GM11168 (cell line): ENCODE measurements around the gene ZXDA.

Experiments
- in situ Hi-C: fragments of 300-500 bp; cut with MboI; formaldehyde crosslinking; loops from one replicate; pipeline ENCODE4 v1.12.0; 2022; ENCODE audit warnings: low sequenced_read_pairs; ENCODE audit not compliant: unreplicated experiment

ZXDA gene, protein sequence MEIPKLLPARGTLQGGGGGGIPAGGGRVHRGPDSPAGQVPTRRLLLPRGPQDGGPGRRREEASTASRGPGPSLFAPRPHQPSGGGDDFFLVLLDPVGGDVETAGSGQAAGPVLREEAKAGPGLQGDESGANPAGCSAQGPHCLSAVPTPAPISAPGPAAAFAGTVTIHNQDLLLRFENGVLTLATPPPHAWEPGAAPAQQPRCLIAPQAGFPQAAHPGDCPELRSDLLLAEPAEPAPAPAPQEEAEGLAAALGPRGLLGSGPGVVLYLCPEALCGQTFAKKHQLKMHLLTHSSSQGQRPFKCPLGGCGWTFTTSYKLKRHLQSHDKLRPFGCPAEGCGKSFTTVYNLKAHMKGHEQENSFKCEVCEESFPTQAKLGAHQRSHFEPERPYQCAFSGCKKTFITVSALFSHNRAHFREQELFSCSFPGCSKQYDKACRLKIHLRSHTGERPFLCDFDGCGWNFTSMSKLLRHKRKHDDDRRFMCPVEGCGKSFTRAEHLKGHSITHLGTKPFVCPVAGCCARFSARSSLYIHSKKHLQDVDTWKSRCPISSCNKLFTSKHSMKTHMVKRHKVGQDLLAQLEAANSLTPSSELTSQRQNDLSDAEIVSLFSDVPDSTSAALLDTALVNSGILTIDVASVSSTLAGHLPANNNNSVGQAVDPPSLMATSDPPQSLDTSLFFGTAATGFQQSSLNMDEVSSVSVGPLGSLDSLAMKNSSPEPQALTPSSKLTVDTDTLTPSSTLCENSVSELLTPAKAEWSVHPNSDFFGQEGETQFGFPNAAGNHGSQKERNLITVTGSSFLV

DNA sequence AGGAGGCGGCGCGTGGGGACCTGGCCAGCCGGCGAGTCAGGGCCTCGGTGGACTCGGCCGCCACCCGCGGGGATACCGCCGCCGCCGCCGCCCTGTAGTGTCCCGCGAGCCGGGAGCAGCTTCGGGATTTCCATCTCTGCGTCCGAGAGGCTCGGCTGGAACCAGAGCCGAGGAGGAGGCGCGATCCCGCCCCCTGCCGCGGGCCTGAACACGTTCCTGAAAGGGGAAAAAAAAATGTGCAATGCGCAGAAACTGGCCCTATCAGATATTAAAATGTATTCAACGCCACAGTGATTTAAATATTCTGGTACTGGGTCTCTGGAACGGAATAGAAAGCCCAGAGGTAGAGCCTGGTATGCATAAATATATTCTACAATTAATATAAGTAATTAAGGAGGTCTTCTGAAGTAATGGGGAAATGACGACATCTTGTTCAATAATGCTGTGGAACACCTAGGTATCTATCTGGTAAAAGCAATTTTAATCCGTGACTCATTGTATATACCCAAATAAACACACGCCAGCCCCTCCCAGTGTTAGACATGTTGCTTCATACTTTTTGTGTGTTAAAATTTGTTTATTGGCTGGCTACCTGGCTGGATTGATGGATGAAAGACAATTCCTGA lies at the start of gene ZXDA:
TSS of gene ZXDA (minus strand) at position 172 of the 626 bp plus-strand sequence. CDS start at position 134, 38 bp downstream.
- in situ Hi-C loops = loop anchor here (10.0 to 25.0 kb wide), 3 partner anchors 76 to 1098 kb away; partner anchors contain the start of gene ZXDB

DNA sequence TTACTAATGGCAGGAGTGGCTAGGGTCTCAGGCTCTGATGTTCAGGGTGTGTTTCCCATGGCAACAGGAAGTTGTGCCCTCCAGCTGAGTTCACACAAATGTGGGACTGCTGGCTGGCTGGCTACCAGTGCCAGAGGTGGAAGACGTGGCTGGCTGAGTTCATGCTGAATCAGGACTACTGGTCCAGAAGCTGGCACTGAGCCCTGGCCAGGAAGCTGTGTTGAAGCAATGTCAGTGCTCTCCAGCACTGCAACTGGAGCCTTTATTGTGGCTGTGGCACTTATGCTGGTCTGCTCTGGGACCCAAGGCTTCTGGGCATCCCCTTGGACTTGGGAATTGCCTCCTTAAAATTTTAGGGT lies 42.0 kb upstream of the ZXDA start:
- in situ Hi-C loops = no loop called here

DNA sequence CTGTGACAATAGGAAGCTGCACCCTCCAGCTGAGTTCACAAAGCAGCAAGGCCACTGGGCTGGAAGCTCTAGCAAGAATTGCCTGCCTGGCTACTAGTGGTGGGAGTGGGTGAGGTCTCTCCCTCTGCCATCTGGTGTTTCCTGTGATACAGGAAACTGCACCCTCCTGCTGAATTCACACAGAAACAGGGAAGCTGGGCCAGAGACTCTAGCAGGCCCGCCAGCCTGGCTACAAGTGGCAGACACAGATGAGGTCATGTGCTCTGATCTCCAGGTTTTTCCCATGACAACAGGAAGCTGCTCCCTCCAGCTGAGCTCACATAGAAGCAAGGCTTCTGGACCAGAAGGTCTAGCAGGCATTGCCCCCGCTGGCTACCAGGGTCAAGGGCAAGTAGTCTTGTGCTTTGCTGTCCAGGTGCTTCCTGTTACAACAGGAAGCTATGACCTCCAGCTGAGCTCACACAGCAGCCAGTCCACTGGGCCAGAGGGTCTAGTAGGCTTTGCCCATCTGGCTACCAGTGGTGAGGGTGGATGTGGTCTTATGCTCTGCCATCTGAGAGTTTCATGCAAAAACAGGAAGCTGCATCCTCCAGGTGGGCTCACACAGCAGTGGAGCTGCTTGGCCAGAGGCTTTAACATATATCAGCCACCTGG lies 41.5 kb upstream of the ZXDA start:
- in situ Hi-C loops = no loop called here

DNA sequence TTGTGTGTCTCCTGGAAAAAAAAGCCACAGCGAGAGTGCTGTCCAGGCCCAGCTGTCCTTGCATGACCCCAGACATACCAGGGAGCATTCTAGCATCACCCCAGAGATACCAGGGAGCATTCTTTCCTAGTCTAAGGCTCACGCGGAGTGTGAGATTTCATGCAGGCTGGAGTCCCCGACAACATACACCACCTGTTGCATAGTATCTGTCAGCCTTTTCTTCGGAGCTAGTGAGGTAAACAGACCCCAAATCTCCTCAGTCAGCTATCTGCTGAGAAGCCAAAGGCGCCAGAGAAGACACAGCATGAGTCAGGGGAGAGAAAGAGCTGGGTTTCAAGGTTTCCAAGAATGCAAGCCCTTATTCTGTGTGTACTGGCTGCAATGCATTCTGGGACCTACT lies 23.1 kb upstream of the ZXDA start:
- in situ Hi-C loops = no loop called here

DNA sequence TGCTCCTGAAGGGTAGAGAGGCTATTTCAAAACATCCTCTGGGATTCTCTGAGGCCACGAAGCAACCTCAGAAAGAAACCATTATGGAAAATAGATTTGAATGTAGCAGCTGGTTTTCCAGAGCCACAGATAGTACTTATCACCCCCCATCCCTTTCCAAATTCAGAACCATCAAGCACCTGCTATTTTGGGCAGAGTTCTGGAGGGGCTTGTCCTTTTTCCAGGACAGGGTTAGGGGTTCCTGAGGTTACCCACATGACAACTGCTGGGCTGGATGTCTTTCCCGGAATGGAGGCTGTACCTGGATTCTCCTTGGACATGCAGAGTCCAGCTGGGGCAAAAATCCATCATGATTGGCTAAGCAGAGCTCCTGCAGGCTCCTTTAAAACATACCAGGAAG lies 22.0 kb upstream of the ZXDA start:
- in situ Hi-C loops = no loop called here

DNA sequence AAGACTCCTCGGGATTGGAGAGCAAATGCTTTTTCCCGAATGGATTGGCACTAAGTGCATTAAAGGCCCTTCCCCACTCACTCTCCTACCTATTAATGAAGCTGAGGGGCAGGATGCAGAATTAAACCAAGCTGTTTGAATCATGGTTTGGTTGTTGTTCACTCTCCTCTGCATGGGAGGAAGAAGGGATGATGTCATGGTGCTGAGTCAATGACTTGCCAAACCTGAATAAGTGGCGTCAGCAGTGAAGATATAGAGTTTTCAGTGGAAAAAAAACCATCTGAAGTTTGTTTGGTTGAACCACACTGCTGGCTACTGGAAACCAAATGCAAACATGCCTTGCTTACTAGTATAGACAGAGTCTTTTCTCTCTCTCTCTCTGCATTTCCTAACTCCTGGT lies 19.8 kb upstream of the ZXDA start:
- in situ Hi-C loops = no loop called here

DNA sequence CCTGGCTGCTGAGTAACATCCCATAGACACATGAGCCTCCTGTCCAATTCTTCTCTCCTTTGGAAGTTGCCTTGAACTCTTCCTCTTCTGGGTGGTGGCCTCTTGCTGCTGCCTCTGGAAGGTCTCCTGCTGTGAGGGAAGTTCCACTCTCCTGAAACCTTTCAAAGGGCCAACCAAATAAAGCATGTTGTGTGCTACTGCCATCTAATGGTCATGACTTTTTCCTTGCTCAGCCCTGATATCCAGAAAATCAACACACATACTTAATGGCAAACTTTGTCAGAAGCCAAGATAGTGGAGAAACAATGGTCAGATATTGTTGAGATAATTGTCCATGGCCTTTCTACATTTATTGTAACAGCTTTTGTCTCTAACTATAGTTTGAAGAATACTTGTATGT lies 19.1 kb upstream of the ZXDA start:
- in situ Hi-C loops = no loop called here

DNA sequence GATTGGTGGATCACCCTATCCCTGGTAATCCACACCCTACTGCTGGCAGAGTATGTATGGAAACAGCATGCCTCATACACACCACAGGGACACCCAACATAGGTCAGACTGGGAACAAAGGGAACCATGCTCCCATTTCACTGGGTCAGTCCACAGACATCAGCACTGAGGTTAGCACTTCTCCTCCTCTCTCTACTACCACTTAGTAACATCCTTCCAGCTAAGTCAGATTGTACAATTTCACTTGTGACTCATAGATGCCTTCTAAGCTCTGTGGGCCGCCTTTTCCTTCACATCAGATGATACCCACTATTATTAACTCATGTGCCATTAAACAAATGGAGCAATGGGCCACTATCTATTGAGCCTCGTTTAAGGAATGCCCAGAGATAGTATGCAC lies 15.5 kb upstream of the ZXDA start:
- in situ Hi-C loops = no loop called here

DNA sequence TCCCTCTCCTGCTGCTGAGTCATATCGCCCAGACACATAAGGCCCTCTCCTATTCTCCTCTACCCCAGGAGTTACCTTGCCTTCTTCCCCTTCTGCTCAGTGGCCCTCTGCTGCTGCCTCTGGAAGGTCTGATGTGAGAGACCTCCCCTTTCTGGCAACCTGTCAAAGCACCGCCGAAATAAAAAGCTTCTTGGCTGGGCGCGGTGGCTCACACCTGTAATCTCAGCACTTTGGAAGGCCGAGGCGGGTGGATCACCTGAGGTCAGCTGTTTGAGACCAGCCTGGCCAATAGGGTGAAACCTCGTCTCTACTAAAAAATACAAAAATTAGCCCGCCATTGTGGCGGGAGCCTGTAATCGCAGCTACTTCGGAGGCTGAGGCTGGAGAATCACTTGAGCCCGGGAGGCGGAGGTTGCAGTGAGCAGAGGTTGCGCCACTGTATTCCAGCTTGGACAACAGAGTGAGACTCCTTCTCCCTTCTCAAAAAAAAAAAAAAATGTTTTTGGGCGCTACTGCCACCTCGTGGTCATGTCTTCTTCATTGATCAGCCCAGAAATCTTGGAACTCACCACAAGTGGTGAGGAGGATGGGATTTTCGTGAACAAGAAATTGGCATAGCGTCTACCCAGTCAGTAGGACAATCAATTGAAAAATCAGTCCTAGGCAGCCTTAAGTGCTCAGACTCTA lies 8.6 kb upstream of the ZXDA start:
- in situ Hi-C loops = loop anchor here (10.0 to 25.0 kb wide), 3 partner anchors 84 to 1107 kb away; partner anchors contain the start of gene ZXDB

DNA sequence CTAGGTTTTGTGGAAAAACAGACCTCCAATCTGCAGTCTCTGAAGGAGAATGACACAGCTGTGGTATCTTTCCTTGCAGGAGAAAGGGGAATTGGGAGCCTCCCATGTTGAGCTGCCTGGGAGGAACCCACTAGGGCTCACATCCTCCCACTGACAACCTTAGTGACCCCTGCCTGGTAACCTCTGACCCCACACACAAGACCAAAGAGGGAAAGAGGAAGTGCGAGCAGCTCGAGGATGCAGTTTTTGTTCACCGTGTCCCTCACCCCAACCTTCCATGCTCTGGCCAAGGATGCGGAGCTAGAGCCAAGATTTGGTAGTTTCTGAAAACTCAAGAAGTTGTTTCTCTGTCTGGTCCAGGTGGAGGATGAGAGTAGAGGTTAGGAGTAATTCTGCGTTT lies 5.4 kb upstream of the ZXDA start:
- in situ Hi-C loops = loop anchor here (10.0 to 25.0 kb wide), 3 partner anchors 81 to 1103 kb away; partner anchors contain the start of gene ZXDB

DNA sequence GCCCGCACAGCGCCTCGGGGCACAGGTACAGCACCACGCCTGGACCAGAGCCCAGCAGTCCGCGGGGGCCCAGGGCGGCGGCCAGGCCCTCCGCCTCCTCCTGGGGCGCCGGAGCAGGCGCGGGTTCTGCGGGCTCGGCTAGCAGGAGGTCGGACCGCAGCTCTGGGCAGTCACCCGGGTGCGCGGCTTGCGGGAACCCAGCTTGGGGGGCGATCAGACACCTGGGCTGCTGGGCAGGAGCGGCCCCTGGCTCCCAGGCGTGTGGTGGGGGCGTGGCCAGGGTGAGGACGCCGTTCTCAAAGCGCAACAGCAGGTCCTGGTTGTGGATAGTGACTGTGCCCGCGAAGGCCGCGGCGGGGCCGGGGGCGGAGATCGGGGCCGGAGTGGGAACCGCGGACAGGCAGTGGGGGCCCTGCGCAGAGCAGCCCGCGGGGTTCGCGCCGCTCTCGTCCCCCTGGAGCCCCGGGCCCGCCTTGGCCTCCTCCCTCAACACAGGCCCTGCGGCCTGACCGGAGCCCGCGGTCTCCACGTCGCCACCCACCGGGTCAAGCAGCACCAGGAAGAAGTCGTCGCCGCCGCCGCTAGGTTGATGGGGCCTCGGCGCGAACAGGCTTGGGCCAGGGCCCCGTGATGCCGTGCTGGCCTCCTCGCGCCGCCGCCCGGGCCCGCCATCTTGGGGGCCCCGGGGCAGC lies 517 bp downstream of the ZXDA start:
- in situ Hi-C loops = loop anchor here (10.0 to 25.0 kb wide), 3 partner anchors 75 to 1097 kb away; partner anchors contain the start of gene ZXDB

DNA sequence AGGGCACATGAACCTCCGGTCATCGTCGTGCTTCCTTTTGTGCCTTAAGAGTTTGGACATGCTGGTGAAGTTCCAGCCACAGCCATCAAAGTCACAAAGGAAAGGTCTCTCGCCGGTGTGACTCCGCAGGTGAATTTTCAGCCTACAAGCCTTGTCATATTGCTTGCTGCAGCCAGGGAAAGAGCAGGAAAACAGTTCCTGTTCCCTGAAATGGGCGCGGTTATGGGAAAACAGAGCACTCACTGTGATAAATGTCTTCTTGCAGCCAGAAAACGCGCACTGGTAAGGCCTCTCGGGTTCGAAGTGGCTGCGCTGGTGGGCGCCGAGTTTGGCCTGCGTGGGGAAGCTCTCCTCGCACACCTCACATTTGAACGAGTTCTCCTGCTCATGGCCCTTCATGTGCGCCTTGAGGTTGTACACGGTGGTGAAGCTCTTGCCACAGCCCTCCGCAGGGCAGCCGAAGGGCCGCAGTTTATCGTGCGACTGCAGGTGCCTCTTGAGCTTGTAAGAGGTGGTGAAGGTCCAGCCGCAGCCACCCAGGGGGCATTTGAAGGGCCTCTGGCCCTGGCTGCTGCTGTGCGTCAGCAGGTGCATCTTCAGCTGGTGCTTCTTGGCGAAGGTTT lies 1.2 kb downstream of the ZXDA start:
- in situ Hi-C loops = loop anchor here (25.0 kb wide), 2 partner anchors 322 to 1097 kb away; partner anchors contain the start of gene ZXDB

DNA sequence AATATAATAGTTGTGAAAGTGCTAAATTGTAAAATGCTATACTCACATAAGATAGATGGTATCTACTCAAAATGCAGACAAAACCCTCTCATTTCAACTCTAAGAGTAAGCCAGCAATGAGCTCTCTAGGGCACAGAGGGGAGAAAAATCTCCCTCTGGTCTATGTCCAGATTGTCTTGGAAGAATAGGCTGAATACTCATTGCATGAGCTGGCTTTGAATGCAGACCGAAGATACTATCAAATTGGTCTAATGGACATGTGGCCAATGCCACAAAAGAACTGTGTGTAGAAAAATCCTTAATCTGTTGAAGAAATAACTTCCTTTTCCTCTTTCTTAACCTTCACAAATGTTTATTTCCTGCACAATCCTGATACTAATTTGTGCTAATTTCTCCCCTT lies 3.5 kb downstream of the ZXDA start:
- in situ Hi-C loops = loop anchor here (25.0 kb wide), 2 partner anchors 319 to 1094 kb away; partner anchors contain the start of gene ZXDB

DNA sequence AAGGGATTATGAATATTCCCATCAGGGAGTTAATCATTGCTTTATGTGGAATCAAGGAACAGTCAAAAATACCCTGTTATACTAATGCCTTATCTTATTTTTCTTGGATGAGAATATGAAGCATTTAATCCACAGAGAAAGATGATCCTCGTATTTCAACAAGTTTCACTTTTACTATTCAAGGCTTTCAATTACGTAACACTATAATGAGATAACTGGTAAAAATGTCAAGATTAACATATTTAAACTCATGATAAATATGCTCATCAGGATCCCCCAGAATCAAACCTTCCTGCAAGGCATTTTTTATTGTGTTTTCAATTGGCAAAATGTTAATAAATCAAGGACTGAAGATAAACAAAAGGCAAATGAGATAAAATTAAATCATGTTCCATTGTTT lies 5.1 kb downstream of the ZXDA start:
- in situ Hi-C loops = loop anchor here (25.0 kb wide), 2 partner anchors 318 to 1093 kb away; partner anchors contain the start of gene ZXDB

DNA sequence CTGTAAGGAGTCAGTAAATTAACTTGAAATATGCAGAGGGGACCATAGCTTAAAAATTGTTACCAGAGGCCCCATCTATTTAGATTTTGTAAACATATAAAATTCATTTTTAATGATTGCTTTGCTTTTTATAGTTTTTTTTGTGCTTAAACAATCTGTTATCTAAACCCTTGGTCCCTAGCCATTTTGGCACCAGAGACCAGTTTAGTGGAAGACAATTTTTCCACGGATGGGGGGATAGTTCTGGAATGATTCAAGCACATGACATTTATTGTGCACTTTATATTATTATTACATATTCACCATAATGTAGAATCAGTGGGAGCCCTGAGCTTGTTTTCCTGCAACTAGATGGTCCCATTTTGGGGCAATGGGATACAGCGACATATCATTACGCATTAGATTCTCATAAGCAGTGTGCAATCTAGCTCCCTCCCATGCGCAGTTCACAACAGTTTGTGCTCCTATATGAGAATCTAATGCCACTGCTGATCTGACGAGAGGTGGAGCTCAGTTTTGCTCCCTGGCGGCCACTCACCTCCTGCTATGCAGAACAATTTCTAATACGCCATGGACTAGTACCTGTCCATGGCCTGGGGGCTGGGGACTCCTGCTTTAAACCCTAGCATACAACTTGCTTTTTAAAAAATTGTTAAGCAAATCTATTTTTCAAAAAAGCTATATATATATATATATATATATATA lies 5.9 kb downstream of the ZXDA start:
- in situ Hi-C loops = loop anchor here (25.0 kb wide), 2 partner anchors 317 to 1092 kb away; partner anchors contain the start of gene ZXDB

DNA sequence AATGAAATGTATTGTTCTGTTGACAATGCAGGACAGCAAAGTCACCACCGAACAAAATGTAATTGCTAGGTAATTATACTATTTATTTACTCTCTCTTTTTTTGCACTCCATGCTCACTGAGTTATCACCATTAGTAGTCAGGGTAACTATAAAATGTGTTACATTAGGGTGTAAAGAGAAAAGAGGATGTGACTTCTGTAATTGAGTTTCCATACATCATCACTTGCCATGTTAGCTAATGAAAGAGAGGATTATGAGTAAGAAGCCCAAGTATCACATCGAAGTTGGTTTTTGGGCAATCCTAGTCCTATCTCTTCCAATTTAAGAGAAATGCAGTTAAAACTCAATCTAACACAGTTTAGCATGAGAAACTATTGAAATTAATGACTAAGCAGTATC lies 7.6 kb downstream of the ZXDA start:
- in situ Hi-C loops = loop anchor here (25.0 kb wide), 2 partner anchors 315 to 1090 kb away; partner anchors contain the start of gene ZXDB

DNA sequence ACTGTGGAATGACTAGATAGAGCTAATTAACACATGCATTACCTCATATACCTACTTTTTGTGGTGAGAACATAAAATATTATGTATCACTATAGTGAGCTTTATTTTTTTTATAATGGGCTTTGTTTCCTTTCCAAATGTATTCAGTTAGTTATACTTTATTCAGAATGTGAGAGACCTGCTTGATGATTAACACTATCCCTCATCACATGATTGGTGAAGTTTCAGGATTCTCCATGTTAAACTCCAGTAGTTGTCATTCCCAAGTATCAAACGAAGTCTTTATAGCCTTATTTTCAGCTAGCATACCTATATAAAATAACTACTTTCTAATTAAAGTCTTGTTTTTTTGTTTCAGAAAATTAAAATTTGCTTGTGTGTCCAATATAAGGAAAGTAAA lies 8.8 kb downstream of the ZXDA start:
- in situ Hi-C loops = loop anchor here (25.0 kb wide), 2 partner anchors 314 to 1089 kb away; partner anchors contain the start of gene ZXDB
